Stimulated activated CD8-positive, alpha-beta memory T cell treated with anti-CD3 and anti-CD28 coated beads, Interleukin-12 subunit alpha, Interleukin-12 subunit beta, amount 100 ng/mL, for 1 hour (primary cell): ENCODE measurements around the gene MKX.

Experiments used
- DNase-seq: peaks from one replicate; pipeline ENCODE4 v3.0.0-alpha.2; 2020; ENCODE audit warnings: low read depth

Gene MKX

DNA sequence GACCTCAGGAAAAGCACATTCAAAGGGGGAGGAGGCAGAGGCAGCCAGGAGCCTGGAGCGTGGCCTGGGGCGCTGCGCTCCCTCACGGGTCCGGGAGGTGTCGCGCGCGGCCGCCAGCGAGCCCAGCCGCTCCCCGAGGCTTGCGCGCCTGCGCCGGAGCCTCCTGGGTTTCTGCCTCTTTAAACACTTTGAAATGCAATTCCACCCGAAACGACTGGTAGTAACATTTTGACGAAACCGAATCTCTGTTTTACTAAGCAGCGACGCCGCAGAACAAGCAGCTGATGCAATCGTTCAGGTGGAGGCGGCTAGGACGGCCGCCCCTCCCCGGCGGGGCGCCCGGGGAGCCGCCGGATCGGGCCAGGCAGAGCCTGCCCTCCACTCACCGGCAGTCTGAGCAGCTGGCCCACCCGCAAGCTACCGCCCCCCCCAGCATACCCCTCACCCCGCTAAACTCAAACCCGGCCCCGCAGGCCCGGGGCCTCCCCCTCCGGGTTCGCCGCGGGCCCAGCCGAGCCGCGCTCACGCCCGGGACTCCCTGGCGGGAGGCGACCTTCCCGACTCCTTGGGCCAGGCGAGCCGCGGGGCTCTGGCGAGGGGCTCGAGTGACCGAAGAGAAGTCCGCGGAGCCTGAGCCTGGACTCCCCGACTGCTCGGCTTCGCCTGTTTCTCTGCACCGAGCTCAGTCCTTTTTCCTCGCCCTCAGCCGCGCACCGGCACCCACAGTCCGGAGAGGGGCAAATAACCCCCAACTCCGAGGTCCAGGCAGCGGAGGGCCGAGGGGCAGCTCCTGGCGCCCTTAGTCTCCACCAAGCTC, 3.2 kb downstream of the MKX start:
- peak; percentile 46 for DNase-seq

GRCh38 chr10:27741173-27742091, 4.2 kb downstream of the MKX start:
- DNase-seq: no peak

- DNase-seq: no peak
Observed at GRCh38 chr10:27736396-27736795, 9.2 kb downstream of the MKX start.

DNA sequence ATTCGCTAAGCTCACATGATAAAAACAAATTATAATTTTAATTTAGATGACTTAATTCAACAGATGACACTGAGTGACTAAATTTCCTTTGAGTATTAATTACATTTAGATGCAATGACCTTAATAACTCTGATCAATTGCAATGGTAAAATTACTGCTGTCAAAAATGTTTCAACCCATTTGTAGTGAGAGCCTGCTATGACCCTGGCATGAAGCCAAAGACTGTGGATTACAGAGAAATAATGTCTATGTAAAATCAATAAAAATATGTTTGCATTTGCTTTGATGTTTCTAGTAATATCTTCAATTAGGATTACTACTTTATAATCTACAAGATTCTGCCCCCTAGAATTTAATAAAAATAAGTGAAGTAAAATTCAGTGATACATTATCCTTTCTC, 15.6 kb downstream of the MKX start:
- no peak for DNase-seq

- DNase-seq: no peak
Observed at GRCh38 chr10:27728338-27728737, 17.3 kb downstream of the MKX start.

GRCh38 chr10:27724287-27724686, 21.3 kb downstream of the MKX start:
- DNase-seq: no peak

GRCh38 chr10:27723436-27723835, 22.2 kb downstream of the MKX start:
- DNase-seq: no peak

DNA sequence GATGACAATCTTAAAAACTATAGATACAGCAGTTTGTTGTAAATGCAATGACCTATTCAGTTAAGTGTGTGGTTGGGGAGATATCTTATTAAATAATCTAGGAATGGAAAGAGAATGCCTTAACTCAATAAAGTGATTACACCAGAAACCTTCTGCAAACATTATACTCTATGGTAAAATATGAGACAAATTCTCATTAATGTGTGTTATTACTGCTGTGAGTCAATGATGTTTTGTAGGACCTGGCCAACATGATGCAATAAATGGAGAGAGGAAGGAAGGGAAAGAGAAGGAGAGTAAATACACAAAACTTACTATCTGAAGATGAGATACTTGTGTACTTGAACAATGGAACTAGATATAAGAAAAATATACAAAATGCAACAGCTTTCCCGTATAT, 25.1 kb downstream of the MKX start:
- DNase-seq: no peak

DNA sequence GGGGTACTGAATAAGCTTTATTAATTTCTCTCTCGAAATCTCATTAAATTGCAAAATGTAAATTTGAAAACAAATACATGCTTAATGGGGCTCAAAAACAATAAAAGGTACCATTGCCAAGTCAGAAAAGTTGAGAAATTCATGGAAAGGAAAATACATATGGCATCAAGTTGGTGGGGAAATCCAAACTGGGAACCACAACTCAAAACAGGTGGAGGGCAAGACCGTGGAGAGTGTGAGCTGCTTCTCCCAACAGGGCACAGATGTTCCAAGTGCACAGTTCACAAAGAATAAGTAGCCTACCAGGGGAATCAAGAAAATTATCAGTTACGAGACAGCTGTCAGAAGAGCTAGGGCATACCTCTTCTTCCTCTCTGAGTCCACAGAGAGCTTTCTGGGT, 26.6 kb downstream of the MKX start:
- no peak for DNase-seq

- DNase-seq: no peak
Observed at GRCh38 chr10:27717861-27718260, 27.8 kb downstream of the MKX start.

DNA sequence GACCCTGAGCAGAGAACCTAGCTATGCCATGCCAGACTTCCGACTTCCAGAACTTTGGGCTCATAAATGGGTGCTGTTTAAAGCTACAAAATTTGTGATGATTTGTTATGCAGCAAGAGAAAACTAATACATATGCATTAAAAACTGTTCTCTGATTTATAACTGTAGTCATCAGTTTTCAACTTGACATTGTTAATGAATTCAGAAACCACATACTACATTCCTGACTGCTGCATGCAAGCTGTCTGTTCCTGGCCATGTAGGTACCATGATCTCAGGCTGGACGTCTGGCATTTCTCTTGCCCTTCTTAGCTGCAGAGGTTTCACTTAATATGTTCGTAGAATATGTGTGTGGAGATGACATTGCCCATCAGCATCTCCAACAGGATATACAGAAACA, 28.4 kb downstream of the MKX start:
- DNase-seq: no peak

GRCh38 chr10:27716521-27716920, 29.1 kb downstream of the MKX start:
- no peak for DNase-seq

DNA sequence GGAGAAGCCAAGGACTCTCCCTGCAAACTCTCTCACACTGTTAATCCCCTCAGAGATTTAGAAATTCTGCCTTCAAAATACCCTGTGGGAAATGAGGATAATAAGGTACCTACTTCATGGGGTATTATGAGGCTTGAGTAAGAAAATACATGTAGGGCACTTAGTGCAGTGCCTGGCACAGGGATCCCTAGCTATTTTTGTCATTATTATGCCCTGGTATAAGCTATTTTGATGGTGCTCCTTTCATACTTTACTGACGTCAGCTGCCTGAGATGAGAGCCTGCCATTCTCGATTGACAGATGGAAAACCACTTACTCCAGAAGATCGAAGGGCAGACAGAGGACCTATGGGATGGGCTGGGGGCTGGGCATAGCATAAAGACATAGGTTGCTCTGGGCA, 30.1 kb downstream of the MKX start:
- DNase-seq: no peak

GRCh38 chr10:27714349-27714748, 31.3 kb downstream of the MKX start:
- no peak for DNase-seq

DNA sequence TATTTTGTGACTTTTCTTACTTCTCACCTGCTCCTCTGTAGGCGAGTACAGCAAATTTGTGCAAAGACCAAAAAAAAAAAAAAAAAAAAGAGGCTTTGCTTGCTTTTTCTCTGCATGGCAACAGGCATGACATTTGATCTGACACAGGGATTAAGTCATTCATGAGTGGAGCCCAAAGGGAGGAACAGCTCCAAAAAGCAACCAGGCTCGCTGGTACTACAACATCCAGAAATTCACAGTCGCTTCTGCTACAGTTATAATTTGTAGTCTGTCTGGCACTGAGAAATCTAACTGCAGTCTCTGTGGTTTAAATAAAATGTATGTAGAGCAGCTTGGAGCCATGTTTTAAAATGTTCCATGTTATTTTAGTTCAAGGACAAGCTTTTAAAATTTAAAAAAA, 31.7 kb downstream of the MKX start:
- DNase-seq: no peak

DNA sequence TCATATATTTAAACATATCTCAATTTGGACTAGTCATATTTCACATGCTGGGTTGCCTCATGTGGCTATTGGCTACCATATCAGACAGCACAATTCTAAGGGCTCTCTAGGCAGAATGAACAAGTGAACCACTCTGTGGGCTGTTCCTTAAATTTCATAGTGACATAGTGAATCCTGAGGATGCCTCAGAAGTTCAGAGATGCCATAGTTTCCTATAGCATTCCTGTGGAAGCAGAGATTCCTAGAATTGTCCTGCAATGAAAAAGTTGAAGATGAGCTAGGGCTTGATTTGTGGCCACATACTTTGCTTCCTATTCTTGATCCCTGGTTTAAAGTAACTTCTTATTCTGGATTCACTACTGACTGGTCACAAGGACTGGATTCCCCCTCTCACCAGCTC, 35.6 kb downstream of the MKX start:
- DNase-seq: no peak

GRCh38 chr10:27709304-27709703, 36.3 kb downstream of the MKX start:
- no peak for DNase-seq

DNA sequence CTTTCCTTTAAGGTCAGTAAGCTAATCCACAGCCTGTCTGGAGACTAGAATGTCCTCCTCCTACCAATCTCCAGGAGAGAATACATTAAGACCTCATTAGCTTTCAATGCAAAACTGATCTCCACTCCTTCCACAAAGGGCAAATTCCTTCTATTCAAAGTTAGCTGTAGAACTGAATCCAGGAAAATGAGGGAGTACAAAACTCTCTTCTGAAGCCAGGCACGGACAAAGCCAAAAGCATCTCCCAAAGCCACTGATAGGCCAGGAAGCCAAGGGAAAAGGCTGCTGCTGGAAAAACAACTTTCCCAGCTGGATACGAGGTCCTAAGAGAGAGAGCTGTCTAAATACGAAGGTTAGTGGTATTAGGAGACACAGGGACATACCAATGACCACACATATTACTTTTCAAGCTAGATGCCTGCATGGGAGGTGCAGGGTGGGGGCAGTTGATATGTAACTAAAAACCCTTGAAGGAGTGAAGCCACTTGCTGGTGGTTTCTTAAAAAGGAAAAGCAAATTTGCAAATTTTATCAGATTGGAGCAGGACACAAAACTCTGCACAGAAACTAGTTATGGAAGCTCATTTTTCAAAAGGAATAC, 43.6 kb downstream of the MKX start:
- no peak for DNase-seq

- no peak for DNase-seq
Observed at GRCh38 chr10:27699776-27700175, 45.8 kb downstream of the MKX start.

DNA sequence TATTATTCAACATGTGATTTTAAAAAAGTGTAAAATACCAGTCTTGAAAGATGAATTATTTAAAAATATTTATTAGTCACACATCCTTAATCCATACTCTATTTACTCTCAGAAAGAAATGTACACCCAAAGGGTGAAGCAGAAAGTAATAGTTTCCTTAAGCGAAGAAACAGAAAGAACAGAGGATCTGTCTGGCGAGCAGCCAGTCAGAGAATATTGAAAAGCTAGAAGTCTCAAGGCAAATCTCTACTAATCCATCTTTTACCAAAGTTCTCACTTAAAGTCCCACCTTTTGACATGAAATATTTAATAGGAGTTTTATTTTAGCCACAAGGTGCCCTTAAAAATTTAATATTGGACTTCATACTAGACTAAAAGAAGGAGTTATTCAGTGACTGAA, 46.7 kb downstream of the MKX start:
- DNase-seq: no peak

DNA sequence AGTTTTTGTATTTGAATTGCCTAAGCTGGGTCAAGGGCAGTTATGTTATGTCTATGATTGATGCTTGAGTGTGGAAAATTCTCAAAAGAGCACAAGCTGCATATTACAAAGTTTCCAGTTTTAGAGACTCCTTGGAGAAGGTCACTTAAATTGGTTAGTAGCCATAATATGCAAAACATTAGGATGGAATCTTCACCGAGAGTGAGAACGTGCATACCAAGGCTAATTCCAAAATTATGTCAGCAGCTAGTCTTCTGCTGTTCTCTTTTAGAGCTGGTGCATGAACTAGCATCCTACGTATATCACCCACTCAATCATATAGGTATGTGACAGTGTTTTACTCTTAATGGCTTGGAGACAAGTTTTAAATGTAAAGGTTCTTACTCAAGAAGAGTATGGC, 49.2 kb downstream of the MKX start:
- no peak for DNase-seq

- DNase-seq: no peak
Observed at GRCh38 chr10:27695706-27696105, 49.9 kb downstream of the MKX start.

DNA sequence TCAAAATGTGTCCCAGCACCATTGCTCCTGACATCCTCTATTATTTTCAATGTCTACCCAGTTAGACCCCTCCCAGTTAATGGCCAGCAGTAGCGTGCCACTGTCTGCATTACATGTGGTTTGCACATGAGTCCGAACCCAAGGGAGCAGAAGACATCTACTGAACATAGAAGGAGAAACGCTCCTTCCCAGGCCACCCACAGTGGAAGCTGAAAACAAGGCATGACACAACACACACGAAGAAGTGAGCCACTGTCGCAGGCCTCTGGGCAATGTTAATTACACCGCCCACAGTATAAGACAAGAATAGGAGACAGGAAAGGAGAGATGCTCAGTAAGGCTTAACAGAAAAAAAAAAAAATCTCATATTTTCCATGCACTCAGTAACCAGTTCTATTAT, 50.5 kb downstream of the MKX start:
- no peak for DNase-seq
